Ishikawa (cell line): Measurements from ENCODE around the gene PARD3.

ENCODE experiments used
- CEBPB ChIP-seq: IDR thresholded peaks from 2 replicates; pipeline ENCODE4 v1.6.1; 2012
- CREB1 ChIP-seq: IDR thresholded peaks from 2 replicates; pipeline ENCODE4 v1.6.1; 2012; ENCODE audit warnings: low read depth
- EGR1 ChIP-seq: IDR thresholded peaks from 2 replicates; pipeline ENCODE4 v1.6.1; 2012
- EP300 ChIP-seq: IDR thresholded peaks from 2 replicates; pipeline ENCODE4 v1.6.1; 2012; ENCODE audit warnings: borderline replicate concordance
- FOXM1 ChIP-seq: IDR thresholded peaks from 2 replicates; pipeline ENCODE4 v1.6.1; 2012; ENCODE audit warnings: low read depth, borderline replicate concordance
- MAX ChIP-seq: IDR thresholded peaks from 2 replicates; pipeline ENCODE4 v1.6.1; 2012
- NFIC ChIP-seq: IDR thresholded peaks from 2 replicates; pipeline ENCODE4 v1.6.1; 2012
- RAD21 ChIP-seq: IDR thresholded peaks from 2 replicates; pipeline ENCODE4 v1.6.1; 2012; ENCODE audit warnings: low read depth
- REST ChIP-seq: IDR thresholded peaks from 2 replicates; pipeline ENCODE4 v1.6.1; 2012; ENCODE audit warnings: low read depth, mild to moderate bottlenecking
- TAF1 ChIP-seq: IDR thresholded peaks from 2 replicates; pipeline ENCODE4 v1.6.1; 2012; ENCODE audit warnings: low read depth, mild to moderate bottlenecking
- TCF12 ChIP-seq: IDR thresholded peaks from 2 replicates; pipeline ENCODE4 v1.6.1; 2012; ENCODE audit warnings: low read depth
- TEAD4 ChIP-seq: IDR thresholded peaks from 2 replicates; pipeline ENCODE4 v1.6.1; 2012
- USF1 ChIP-seq: IDR thresholded peaks from 2 replicates; pipeline ENCODE4 v1.6.1; 2012
- YY1 ChIP-seq: IDR thresholded peaks from 2 replicates; pipeline ENCODE4 v1.6.1; 2012; ENCODE audit warnings: low read depth
- ZBTB7A ChIP-seq: IDR thresholded peaks from 2 replicates; pipeline ENCODE4 v1.6.1; 2012; ENCODE audit warnings: low read depth

The PARD3 gene

GRCh38 chr10:34859170-34859569, 44.1 kb upstream of the PARD3 start:
- TF ChIP-seq TEAD4 (no peak), ZBTB7A (no peak), REST (no peak), USF1 (no peak), TAF1 (no peak), NFIC (no peak), MAX (no peak)

- no peak for TF ChIP-seq USF1
- no peak for TF ChIP-seq MAX
- no peak for TF ChIP-seq TCF12
- no peak for TF ChIP-seq YY1
- TF ChIP-seq RAD21, result no peak
- no peak for TF ChIP-seq NFIC
- TF ChIP-seq TEAD4, result no peak
- TF ChIP-seq CEBPB, result no peak
- no peak for TF ChIP-seq EGR1
- TF ChIP-seq CREB1, result no peak
- TF ChIP-seq REST, result no peak
- no peak for TF ChIP-seq TAF1
- no peak for TF ChIP-seq EP300
These were observed 42.9 kb upstream of the PARD3 start for GRCh38 chr10:34858003-34858402.

- TF ChIP-seq TCF12, result no peak
- TF ChIP-seq RAD21, result no peak
- TF ChIP-seq TAF1, result no peak
- no peak for TF ChIP-seq CREB1
- no peak for TF ChIP-seq USF1
- no peak for TF ChIP-seq ZBTB7A
- no peak for TF ChIP-seq EP300
- no peak for TF ChIP-seq CEBPB
- no peak for TF ChIP-seq MAX
- TF ChIP-seq YY1, result no peak
- no peak for TF ChIP-seq NFIC
These were observed 39.1 kb upstream of the PARD3 start for GRCh38 chr10:34854147-34854601.

- TF ChIP-seq EP300, result no peak
- no peak for TF ChIP-seq ZBTB7A
- TF ChIP-seq FOXM1, result no peak
- no peak for TF ChIP-seq CEBPB
- TF ChIP-seq CREB1, result no peak
- no peak for TF ChIP-seq TAF1
- TF ChIP-seq REST, result no peak
- TF ChIP-seq TEAD4, result no peak
- no peak for TF ChIP-seq USF1
- no peak for TF ChIP-seq YY1
- no peak for TF ChIP-seq MAX
- TF ChIP-seq RAD21, result no peak
- TF ChIP-seq TCF12, result no peak
- no peak for TF ChIP-seq NFIC
- no peak for TF ChIP-seq EGR1
These were observed 38.3 kb upstream of the PARD3 start for GRCh38 chr10:34853357-34853756.
